Measurements from ENCODE around the gene FOCAD. TPM values are rescaled to one million over a fixed set of nuclear protein-coding genes. Genes with fewer than 3 reads are reported as not detected.

Gene FOCAD
- total RNA-seq, 1 donor = 93.7 TPM

- TF ChIP-seq, protein P1, sequence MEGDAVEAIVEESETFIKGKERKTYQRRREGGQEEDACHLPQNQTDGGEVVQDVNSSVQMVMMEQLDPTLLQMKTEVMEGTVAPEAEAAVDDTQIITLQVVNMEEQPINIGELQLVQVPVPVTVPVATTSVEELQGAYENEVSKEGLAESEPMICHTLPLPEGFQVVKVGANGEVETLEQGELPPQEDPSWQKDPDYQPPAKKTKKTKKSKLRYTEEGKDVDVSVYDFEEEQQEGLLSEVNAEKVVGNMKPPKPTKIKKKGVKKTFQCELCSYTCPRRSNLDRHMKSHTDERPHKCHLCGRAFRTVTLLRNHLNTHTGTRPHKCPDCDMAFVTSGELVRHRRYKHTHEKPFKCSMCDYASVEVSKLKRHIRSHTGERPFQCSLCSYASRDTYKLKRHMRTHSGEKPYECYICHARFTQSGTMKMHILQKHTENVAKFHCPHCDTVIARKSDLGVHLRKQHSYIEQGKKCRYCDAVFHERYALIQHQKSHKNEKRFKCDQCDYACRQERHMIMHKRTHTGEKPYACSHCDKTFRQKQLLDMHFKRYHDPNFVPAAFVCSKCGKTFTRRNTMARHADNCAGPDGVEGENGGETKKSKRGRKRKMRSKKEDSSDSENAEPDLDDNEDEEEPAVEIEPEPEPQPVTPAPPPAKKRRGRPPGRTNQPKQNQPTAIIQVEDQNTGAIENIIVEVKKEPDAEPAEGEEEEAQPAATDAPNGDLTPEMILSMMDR (IDR thresholded peaks at IDR 0.05; ENCODE audit: insufficient read depth, low read depth, low read length) = no peak
- no peak overlapping the region for H3K4me3 ChIP-seq (ENCODE audit: low read depth, low read length)
- DNase-seq (ENCODE audit: low read depth) = no peak
These were observed 220.9 kb downstream of the FOCAD start for GRCh38 chr9:20904995-20905394.

DNA sequence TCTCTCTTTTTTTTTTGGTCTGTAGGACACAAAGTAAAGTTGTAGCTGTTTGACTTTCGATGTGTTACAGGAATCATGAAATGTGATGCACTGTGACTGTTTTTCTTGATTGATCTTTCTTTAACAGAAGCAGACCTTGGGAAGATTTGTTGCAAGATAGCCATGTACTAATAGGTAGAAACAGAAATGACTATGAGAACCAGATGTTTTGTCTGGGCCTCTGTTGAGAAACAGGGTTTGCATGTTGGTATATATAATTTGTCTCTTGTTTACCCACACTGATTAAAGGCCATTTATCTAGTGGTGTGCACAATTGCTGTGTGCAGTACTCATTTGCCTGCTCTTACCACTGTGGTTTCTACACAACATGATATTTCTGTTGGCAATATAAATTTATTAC is 222.3 kb downstream of the FOCAD start:
- peak; percentile 45 for DNase-seq (ENCODE audit: low read depth)
- H3K4me3 ChIP-seq (ENCODE audit: low read depth, low read length) = no peak overlapping the region
- TF ChIP-seq, protein P1 (IDR thresholded peaks at IDR 0.05; ENCODE audit: insufficient read depth, low read depth, low read length) = no peak

- H3K4me3 ChIP-seq (ENCODE audit: low read depth, low read length) = no peak overlapping the region
- no peak for DNase-seq (ENCODE audit: low read depth)
- TF ChIP-seq, protein P1 (IDR thresholded peaks at IDR 0.05; ENCODE audit: insufficient read depth, low read depth, low read length) = no peak
These were observed 224.4 kb downstream of the FOCAD start for GRCh38 chr9:20908461-20908860.

- no peak for DNase-seq (ENCODE audit: low read depth)
- TF ChIP-seq, protein P1 (IDR thresholded peaks at IDR 0.05; ENCODE audit: insufficient read depth, low read depth, low read length) = no peak
- no peak overlapping the region for H3K4me3 ChIP-seq (ENCODE audit: low read depth, low read length)
These were observed 230.5 kb downstream of the FOCAD start for GRCh38 chr9:20914556-20914955.

DNA sequence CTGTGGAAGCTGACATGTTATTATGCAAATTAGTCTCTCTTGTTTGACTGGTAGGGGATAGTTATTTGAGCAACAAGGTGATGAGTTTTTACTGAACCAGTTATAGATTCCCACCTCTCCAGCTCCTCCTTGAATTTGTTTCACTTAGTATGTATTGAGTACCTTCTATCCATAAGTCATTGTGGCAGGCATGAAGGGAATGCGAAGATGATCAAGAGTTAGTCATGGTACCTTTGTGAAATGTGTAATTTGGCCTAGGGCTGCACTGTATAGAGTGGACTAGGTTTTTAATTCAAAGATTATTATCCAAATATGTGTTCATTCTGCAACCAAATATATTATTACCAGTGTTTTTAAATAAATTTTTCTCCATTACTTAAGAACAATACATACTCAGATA is 237.3 kb downstream of the FOCAD start:
- TF ChIP-seq, protein P1 (IDR thresholded peaks at IDR 0.05; ENCODE audit: insufficient read depth, low read depth, low read length) = no peak
- no peak for DNase-seq (ENCODE audit: low read depth)
- no peak overlapping the region for H3K4me3 ChIP-seq (ENCODE audit: low read depth, low read length)

DNA sequence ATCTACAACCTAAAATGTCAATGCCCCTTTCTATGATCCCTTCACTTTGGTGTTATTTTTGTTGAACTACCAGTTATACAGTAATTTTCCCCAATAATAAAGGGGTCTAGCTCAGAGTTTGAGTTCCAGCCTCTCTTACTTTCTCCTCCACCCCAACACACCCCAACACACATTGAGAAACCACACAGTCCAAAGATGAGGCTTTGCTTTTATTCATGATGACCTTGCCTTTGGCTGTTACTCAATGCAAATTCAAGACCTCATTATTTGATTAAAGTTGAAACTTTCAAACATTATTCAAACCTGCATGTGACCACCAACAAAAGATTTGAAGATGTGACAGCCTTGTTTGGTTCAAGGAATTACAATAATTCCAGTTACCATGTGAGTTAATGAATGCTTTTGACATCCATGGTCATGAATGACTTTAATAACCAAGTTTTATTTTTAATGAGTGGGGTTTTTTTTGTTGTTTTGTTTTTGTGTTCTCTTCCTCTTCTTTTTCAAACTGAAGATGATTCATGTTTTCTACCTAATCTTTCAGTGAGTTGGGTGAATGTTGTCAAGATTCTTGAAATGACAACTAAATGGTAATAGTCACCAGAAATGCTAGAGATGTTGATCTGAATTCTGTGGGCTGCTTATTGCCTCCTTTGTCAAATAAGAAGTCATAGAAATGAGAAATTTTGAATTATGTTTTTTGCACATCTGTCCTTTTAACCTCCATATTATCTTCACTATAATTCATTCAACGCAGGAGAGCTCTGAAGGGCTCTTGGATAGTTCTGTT is 241.4 kb downstream of the FOCAD start:
- TF ChIP-seq, protein P1 (IDR thresholded peaks at IDR 0.05; ENCODE audit: insufficient read depth, low read depth, low read length) = no peak
- no peak for DNase-seq (ENCODE audit: low read depth)
- H3K4me3 ChIP-seq (ENCODE audit: low read depth, low read length) = no peak overlapping the region

DNA sequence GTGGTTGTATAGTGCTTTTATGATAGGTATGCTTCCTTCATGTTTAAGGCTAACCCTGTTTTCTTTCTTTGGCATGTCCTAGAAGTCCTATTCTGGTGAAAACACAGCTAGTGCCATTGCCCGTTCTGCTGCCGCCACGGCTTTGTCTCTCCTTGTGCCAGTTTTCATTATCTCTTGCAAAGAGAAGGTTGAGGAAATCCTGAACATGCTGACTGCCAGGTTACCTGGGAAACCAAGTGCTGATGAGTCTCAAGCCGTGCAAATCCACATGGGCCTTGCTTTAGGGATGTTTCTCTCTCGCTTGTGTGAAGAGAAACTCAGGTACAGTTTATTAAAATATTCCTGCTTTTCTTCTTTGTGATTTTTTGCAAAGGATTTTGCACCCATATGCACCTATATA is 245.2 kb downstream of the FOCAD start:
- no peak overlapping the region for H3K4me3 ChIP-seq (ENCODE audit: low read depth, low read length)
- DNase-seq (ENCODE audit: low read depth) = no peak
- TF ChIP-seq, protein P1 (IDR thresholded peaks at IDR 0.05; ENCODE audit: insufficient read depth, low read depth, low read length) = no peak
